ENCODE data around the gene COX11.
A peak's percentile ranks its signal among the peaks of the same experiment; 100 is the strongest.

The COX11 gene, protein sequence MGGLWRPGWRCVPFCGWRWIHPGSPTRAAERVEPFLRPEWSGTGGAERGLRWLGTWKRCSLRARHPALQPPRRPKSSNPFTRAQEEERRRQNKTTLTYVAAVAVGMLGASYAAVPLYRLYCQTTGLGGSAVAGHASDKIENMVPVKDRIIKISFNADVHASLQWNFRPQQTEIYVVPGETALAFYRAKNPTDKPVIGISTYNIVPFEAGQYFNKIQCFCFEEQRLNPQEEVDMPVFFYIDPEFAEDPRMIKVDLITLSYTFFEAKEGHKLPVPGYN

DNA sequence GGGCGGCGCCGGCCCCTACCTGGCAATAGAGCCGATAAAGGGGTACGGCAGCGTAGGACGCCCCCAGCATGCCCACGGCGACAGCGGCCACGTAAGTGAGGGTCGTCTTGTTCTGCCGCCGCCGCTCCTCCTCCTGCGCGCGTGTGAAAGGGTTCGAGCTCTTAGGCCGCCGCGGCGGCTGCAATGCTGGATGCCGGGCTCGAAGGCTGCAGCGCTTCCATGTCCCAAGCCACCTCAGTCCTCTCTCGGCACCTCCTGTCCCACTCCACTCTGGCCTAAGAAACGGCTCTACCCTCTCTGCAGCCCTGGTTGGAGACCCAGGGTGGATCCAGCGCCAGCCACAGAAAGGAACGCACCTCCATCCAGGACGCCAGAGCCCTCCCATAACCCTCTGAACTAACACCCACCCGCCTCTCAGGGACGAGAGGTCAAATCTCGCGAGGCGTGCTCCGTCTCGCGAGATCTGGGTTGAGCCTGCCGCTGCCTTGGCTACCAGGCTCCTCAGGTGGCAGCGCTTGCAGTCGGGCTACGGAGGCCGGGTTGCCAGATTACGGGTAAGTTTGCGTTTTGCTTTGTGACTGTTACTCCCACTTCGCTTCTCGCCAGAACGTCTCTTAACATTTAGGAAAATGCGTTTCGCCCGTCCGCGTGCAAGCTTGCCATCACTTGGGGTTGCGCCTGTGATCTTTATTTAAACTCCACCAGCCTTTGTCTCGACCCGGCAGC, at the start of gene COX11, which contains the start of gene STXBP4:
Gene COX11 (minus strand): TSS at position 393 of the 726 bp plus-strand sequence. CDS start 8 bp downstream, at position 385.
Gene STXBP4 (plus strand): TSS at position 504 of the 726 bp plus-strand sequence. CDS start 17,455 bp downstream, outside the sequence.
- TF ChIP-seq, protein P1, sequence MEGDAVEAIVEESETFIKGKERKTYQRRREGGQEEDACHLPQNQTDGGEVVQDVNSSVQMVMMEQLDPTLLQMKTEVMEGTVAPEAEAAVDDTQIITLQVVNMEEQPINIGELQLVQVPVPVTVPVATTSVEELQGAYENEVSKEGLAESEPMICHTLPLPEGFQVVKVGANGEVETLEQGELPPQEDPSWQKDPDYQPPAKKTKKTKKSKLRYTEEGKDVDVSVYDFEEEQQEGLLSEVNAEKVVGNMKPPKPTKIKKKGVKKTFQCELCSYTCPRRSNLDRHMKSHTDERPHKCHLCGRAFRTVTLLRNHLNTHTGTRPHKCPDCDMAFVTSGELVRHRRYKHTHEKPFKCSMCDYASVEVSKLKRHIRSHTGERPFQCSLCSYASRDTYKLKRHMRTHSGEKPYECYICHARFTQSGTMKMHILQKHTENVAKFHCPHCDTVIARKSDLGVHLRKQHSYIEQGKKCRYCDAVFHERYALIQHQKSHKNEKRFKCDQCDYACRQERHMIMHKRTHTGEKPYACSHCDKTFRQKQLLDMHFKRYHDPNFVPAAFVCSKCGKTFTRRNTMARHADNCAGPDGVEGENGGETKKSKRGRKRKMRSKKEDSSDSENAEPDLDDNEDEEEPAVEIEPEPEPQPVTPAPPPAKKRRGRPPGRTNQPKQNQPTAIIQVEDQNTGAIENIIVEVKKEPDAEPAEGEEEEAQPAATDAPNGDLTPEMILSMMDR (IDR thresholded peaks at IDR 0.05) = peak; percentile 29
- H3K9ac ChIP-seq = peak within 1 kb of the TSS; percentile 79
- peak within 1 kb of the TSS; percentile 83 for H3K4me2 ChIP-seq (ENCODE audit: low read length)
- H3K9me3 ChIP-seq (ENCODE audit: control insufficient read depth, low read length) = no peaks in the 10 kb centered on the region
- peak within 1 kb of the TSS; percentile 99 for H2AFZ ChIP-seq
- peak within 1 kb of the TSS; percentile 91 for H3K4me3 ChIP-seq (ENCODE audit: low read depth, low read length)
- H3K36me3 ChIP-seq (ENCODE audit: control insufficient read depth, insufficient read depth, low read length) = no peaks in the 10 kb centered on the region
- peak within 1 kb of the TSS; percentile 80 for H3K27ac ChIP-seq
- H3K79me2 ChIP-seq = peaks cover 8% of the 10 kb centered on the region
- H3K4me1 ChIP-seq = peaks cover 19% of the 10 kb centered on the region
- H3K27me3 ChIP-seq (ENCODE audit: control insufficient read depth, insufficient read depth, low read length) = no peaks in the 10 kb centered on the region

DNA sequence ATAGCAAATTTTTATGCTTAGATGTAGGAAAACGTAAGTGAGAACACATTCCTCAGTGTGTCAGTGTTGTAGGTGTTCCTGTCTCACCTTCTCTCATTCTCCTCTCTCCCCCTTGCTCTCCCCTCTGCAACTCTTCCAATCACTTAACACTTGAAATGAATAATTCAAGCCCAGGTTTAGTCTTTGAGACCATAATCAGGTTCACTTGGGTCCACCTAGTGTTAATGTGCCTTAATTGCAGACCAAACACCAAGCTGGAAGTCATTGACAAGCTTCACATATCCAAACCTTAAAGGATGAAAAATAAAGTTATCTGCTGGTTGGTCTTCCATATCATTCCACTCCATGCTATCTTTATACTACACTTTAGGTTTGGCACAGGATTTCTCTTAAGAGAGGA, 37.1 kb upstream of the COX11 start:
- H3K27me3 ChIP-seq (ENCODE audit: control insufficient read depth, insufficient read depth, low read length) = no peaks in the 10 kb centered on the region

DNA sequence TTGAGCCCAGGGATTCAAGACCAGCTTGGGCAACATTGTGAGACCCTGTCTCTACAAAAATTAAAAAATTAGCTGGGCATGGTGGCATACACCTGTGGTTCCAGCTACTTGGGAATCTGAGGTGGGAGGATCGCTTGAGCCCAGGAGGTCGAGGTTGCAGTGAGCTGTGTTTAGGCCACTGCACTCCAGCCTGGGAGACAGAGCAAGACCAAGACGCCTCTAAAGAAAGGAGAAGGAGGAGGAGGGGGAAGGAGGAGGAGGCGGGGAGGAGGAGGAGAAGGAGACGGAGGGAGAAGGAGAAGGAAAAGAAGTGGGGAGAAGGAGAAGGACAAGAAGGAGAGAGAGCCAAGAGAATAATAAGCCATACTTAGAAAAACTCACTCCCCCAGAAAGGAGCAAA, 36.0 kb upstream of the COX11 start:
- H3K79me2 ChIP-seq = no peaks in the 10 kb centered on the region
- H3K9ac ChIP-seq = no peak overlapping the region
- H3K4me3 ChIP-seq (ENCODE audit: low read depth, low read length) = no peak overlapping the region
- H3K36me3 ChIP-seq (ENCODE audit: control insufficient read depth, insufficient read depth, low read length) = no peaks in the 10 kb centered on the region
- H3K9me3 ChIP-seq (ENCODE audit: control insufficient read depth, low read length) = no peaks in the 10 kb centered on the region
- H3K27me3 ChIP-seq (ENCODE audit: control insufficient read depth, insufficient read depth, low read length) = no peaks in the 10 kb centered on the region
- no peak overlapping the region for H3K4me2 ChIP-seq (ENCODE audit: low read length)
- H3K4me1 ChIP-seq = no peaks in the 10 kb centered on the region
- no peak overlapping the region for H2AFZ ChIP-seq
- TF ChIP-seq, protein P1 (IDR thresholded peaks at IDR 0.05) = no peak
- H3K27ac ChIP-seq = no peak overlapping the region

More for the DNA sequence above, 37.1 kb upstream of the COX11 start:
- no peaks in the 10 kb centered on the region for H3K36me3 ChIP-seq (ENCODE audit: control insufficient read depth, insufficient read depth, low read length)
- no peak overlapping the region for H3K4me2 ChIP-seq (ENCODE audit: low read length)
- H3K4me1 ChIP-seq = no peaks in the 10 kb centered on the region
- H3K9ac ChIP-seq = no peak overlapping the region
- H3K9me3 ChIP-seq (ENCODE audit: control insufficient read depth, low read length) = no peaks in the 10 kb centered on the region
- no peak overlapping the region for H3K27ac ChIP-seq
- H3K4me3 ChIP-seq (ENCODE audit: low read depth, low read length) = no peak overlapping the region
- no peaks in the 10 kb centered on the region for H3K79me2 ChIP-seq
- TF ChIP-seq, protein P1 (IDR thresholded peaks at IDR 0.05) = peak; percentile 12
- H2AFZ ChIP-seq = no peak overlapping the region

DNA sequence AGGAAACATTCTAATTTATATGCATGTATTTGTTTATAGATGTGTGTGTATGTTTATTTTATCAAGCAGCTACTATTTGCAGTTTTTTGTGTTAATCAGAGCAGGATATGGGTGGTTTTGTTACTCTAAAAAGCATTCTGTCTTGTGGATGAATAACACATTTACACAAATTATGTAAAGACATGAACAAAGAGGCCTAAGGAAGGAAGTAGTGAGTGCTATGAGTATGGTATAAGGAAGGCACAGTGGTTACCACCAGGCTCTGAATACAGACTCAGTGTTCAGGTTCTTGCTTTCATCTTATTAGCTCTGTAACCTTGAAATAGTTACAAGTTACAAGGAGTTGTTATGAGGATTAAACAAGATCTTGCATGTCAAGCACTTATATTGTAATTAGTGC, 34.0 kb upstream of the COX11 start:
- Histone ChIP-seq H3K4me2 (ENCODE audit: low read length) (no peak overlapping the region), H2AFZ (no peak overlapping the region), H3K36me3 (ENCODE audit: control insufficient read depth, insufficient read depth, low read length) (no peaks in the 10 kb centered on the region), H3K79me2 (no peaks in the 10 kb centered on the region), H3K4me1 (no peaks in the 10 kb centered on the region), H3K9me3 (ENCODE audit: control insufficient read depth, low read length) (no peaks in the 10 kb centered on the region), H3K9ac (no peak overlapping the region), H3K27me3 (ENCODE audit: control insufficient read depth, insufficient read depth, low read length) (no peaks in the 10 kb centered on the region), H3K27ac (no peak overlapping the region), H3K4me3 (ENCODE audit: low read depth, low read length) (no peak overlapping the region)
- TF ChIP-seq, protein P1 (IDR thresholded peaks at IDR 0.05) = no peak

Data from parathyroid adenoma (tissue), 2 donors.